Measurements from ENCODE around the gene GLIS1.

Gene GLIS1

GRCh38 chr1:53615101-53615500, 123.9 kb downstream of the GLIS1 start:
- Histone ChIP-seq H3K36me3 (ENCODE audit: insufficient read depth, low read length) (no peaks in the 10 kb centered on the region), H3K9me3 (ENCODE audit: low read depth, low read length) (no peaks in the 10 kb centered on the region), H3K4me3 (no peak overlapping the region), H3K9ac (ENCODE audit: insufficient read length) (no peak overlapping the region), H3K27ac (no peak overlapping the region)
- TF ChIP-seq FOXP2 (optimal IDR thresholded peaks at IDR 0.05; ENCODE audit: control extremely low read depth, extremely low read length, insufficient read depth) (no peak), POLR2AphosphoS5 (IDR thresholded peaks at IDR 0.05; ENCODE audit: borderline replicate concordance, low read depth, low read length) (no peak), EZH2 (IDR thresholded peaks at IDR 0.05) (no peak)
- no peak for DNase-seq (ENCODE audit: low read depth, low spot score)

GRCh38 chr1:53614231-53615021, 124.5 kb downstream of the GLIS1 start:
- Histone ChIP-seq H3K27ac (no peak overlapping the region), H3K9me3 (ENCODE audit: low read depth, low read length) (no peaks in the 10 kb centered on the region), H3K4me3 (no peak overlapping the region), H3K36me3 (ENCODE audit: insufficient read depth, low read length) (no peaks in the 10 kb centered on the region), H3K9ac (ENCODE audit: insufficient read length) (no peak overlapping the region)
- no peak for DNase-seq (ENCODE audit: low read depth, low spot score)
- TF ChIP-seq EZH2 (IDR thresholded peaks at IDR 0.05) (no peak), FOXP2 (optimal IDR thresholded peaks at IDR 0.05; ENCODE audit: control extremely low read depth, extremely low read length, insufficient read depth) (no peak), POLR2AphosphoS5 (IDR thresholded peaks at IDR 0.05; ENCODE audit: borderline replicate concordance, low read depth, low read length) (no peak)

GRCh38 chr1:53608676-53609075, 130.3 kb downstream of the GLIS1 start:
- H3K9ac ChIP-seq (ENCODE audit: insufficient read length), result no peak overlapping the region
- H3K27ac ChIP-seq, result no peak overlapping the region
- H3K9me3 ChIP-seq (ENCODE audit: low read depth, low read length), result no peaks in the 10 kb centered on the region
- TF ChIP-seq POLR2AphosphoS5 (IDR thresholded peaks at IDR 0.05; ENCODE audit: borderline replicate concordance, low read depth, low read length), result no peak
- TF ChIP-seq FOXP2 (optimal IDR thresholded peaks at IDR 0.05; ENCODE audit: control extremely low read depth, extremely low read length, insufficient read depth), result no peak
- no peak for TF ChIP-seq EZH2 (IDR thresholded peaks at IDR 0.05)
- no peak for DNase-seq (ENCODE audit: low read depth, low spot score)
- no peak overlapping the region for H3K4me3 ChIP-seq
- H3K36me3 ChIP-seq (ENCODE audit: insufficient read depth, low read length), result no peaks in the 10 kb centered on the region

- TF ChIP-seq FOXP2 (optimal IDR thresholded peaks at IDR 0.05; ENCODE audit: control extremely low read depth, extremely low read length, insufficient read depth) (no peak), EZH2 (IDR thresholded peaks at IDR 0.05) (no peak), POLR2AphosphoS5 (IDR thresholded peaks at IDR 0.05; ENCODE audit: borderline replicate concordance, low read depth, low read length) (no peak)
- Histone ChIP-seq H3K36me3 (ENCODE audit: insufficient read depth, low read length) (no peaks in the 10 kb centered on the region), H3K4me3 (no peak overlapping the region)
Measured at GRCh38 chr1:53608071-53608470, 130.9 kb downstream of the GLIS1 start.

GRCh38 chr1:53606651-53607051, 132.3 kb downstream of the GLIS1 start:
- no peak for TF ChIP-seq EZH2 (IDR thresholded peaks at IDR 0.05)
- TF ChIP-seq POLR2AphosphoS5 (IDR thresholded peaks at IDR 0.05; ENCODE audit: borderline replicate concordance, low read depth, low read length), result no peak
- no peak for TF ChIP-seq FOXP2 (optimal IDR thresholded peaks at IDR 0.05; ENCODE audit: control extremely low read depth, extremely low read length, insufficient read depth)
- DNase-seq (ENCODE audit: low read depth, low spot score), result no peak
- no peak overlapping the region for H3K9ac ChIP-seq (ENCODE audit: insufficient read length)

More at GRCh38 chr1:53608071-53608470, 130.9 kb downstream of the GLIS1 start:
- Histone ChIP-seq H3K9ac (ENCODE audit: insufficient read length) (no peak overlapping the region), H3K27ac (no peak overlapping the region), H3K9me3 (ENCODE audit: low read depth, low read length) (no peaks in the 10 kb centered on the region)
- no peak for DNase-seq (ENCODE audit: low read depth, low spot score)

GRCh38 chr1:53606197-53606596, 132.8 kb downstream of the GLIS1 start:
- H3K9me3 ChIP-seq (ENCODE audit: low read depth, low read length), result no peaks in the 10 kb centered on the region
- TF ChIP-seq EZH2 (IDR thresholded peaks at IDR 0.05), result no peak
- no peak for TF ChIP-seq FOXP2 (optimal IDR thresholded peaks at IDR 0.05; ENCODE audit: control extremely low read depth, extremely low read length, insufficient read depth)
- TF ChIP-seq POLR2AphosphoS5 (IDR thresholded peaks at IDR 0.05; ENCODE audit: borderline replicate concordance, low read depth, low read length), result no peak
- H3K36me3 ChIP-seq (ENCODE audit: insufficient read depth, low read length), result no peaks in the 10 kb centered on the region
- H3K9ac ChIP-seq (ENCODE audit: insufficient read length), result no peak overlapping the region
- no peak overlapping the region for H3K27ac ChIP-seq
- DNase-seq (ENCODE audit: low read depth, low spot score), result no peak
- no peak overlapping the region for H3K4me3 ChIP-seq

More at GRCh38 chr1:53606651-53607051, 132.3 kb downstream of the GLIS1 start:
- no peak overlapping the region for H3K4me3 ChIP-seq
- no peaks in the 10 kb centered on the region for H3K9me3 ChIP-seq (ENCODE audit: low read depth, low read length)
- H3K36me3 ChIP-seq (ENCODE audit: insufficient read depth, low read length), result no peaks in the 10 kb centered on the region
- no peak overlapping the region for H3K27ac ChIP-seq

- no peak overlapping the region for H3K27ac ChIP-seq
- TF ChIP-seq EZH2 (IDR thresholded peaks at IDR 0.05) (no peak), FOXP2 (optimal IDR thresholded peaks at IDR 0.05; ENCODE audit: control extremely low read depth, extremely low read length, insufficient read depth) (no peak), POLR2AphosphoS5 (IDR thresholded peaks at IDR 0.05; ENCODE audit: borderline replicate concordance, low read depth, low read length) (no peak)
Measured at GRCh38 chr1:53605181-53605580, 133.8 kb downstream of the GLIS1 start.

GRCh38 chr1:53604291-53604919, 134.6 kb downstream of the GLIS1 start:
- no peak for TF ChIP-seq FOXP2 (optimal IDR thresholded peaks at IDR 0.05; ENCODE audit: control extremely low read depth, extremely low read length, insufficient read depth)
- TF ChIP-seq POLR2AphosphoS5 (IDR thresholded peaks at IDR 0.05; ENCODE audit: borderline replicate concordance, low read depth, low read length), result no peak
- TF ChIP-seq EZH2 (IDR thresholded peaks at IDR 0.05), result no peak
- no peak overlapping the region for H3K4me3 ChIP-seq
- no peaks in the 10 kb centered on the region for H3K36me3 ChIP-seq (ENCODE audit: insufficient read depth, low read length)
- H3K27ac ChIP-seq, result no peak overlapping the region
- H3K9me3 ChIP-seq (ENCODE audit: low read depth, low read length), result no peaks in the 10 kb centered on the region
- H3K9ac ChIP-seq (ENCODE audit: insufficient read length), result no peak overlapping the region
- DNase-seq (ENCODE audit: low read depth, low spot score), result no peak

More at GRCh38 chr1:53605181-53605580, 133.8 kb downstream of the GLIS1 start:
- Histone ChIP-seq H3K9me3 (ENCODE audit: low read depth, low read length) (no peaks in the 10 kb centered on the region), H3K4me3 (no peak overlapping the region), H3K9ac (ENCODE audit: insufficient read length) (no peak overlapping the region), H3K36me3 (ENCODE audit: insufficient read depth, low read length) (no peaks in the 10 kb centered on the region)
- no peak for DNase-seq (ENCODE audit: low read depth, low spot score)

Data from SK-N-MC (cell line).